IgD-negative memory B cell (primary cell): Measurements from ENCODE around the gene NTN1. TPM values are rescaled to one million over a fixed set of nuclear protein-coding genes. Genes with fewer than 3 reads are reported as not detected.

Source experiments
- H3K27ac Mint-ChIP-seq, 3 donors: one replicate each; pipeline ENCODE4 v1.8.0; 2020 to 2022; ENCODE audit warnings: mild to moderate bottlenecking in 3 of 3, mixed read lengths in 3 of 3, moderate library complexity in 1 of 3
- H3K27me3 Mint-ChIP-seq: one replicate; pipeline ENCODE4 v1.8.0; 2021; ENCODE audit warnings: mixed read lengths
- H3K36me3 Mint-ChIP-seq: one replicate; pipeline ENCODE4 v1.8.0; 2020; ENCODE audit warnings: mild to moderate bottlenecking, mixed read lengths
- H3K4me1 Mint-ChIP-seq, 3 donors: one replicate each; pipeline ENCODE4 v1.8.0; 2020 to 2022; ENCODE audit warnings: mixed read lengths in 3 of 3, mild to moderate bottlenecking in 1 of 3
- H3K4me3 Mint-ChIP-seq, 4 donors: one replicate each; pipeline ENCODE4 v1.8.0; 2020 to 2022; ENCODE audit warnings: mild to moderate bottlenecking in 4 of 4, mixed read lengths in 4 of 4, moderate library complexity in 3 of 4
- H3K9me3 Mint-ChIP-seq, 3 donors: one replicate each; pipeline ENCODE4 v1.8.0; 2020 to 2021; ENCODE audit warnings: mixed read lengths in 3 of 3, mild to moderate bottlenecking in 1 of 3
- polyA plus RNA-seq: library from polyadenylated mRNA; unstranded; fragments of 300-500 nt; fragmentation: Illumina TruSeq; gene quantifications from one replicate; pipeline ENCODE4 v1.2.3, GENCODE V29; 2021

The NTN1 gene
- polyA plus RNA-seq, 1 donor from 2014 or later = not detected

GRCh38 chr17:9037736-9038135 is 16.4 kb downstream of the NTN1 start:
- peaks cover 2% of the 10 kb centered on the region for H3K36me3 Mint-ChIP-seq
- peaks cover 4 to 14% (median 6%) of the 10 kb centered on the region in 3 donors for H3K9me3 Mint-ChIP-seq

GRCh38 chr17:9038380-9038779 is 17.1 kb downstream of the NTN1 start:
- peaks cover 2% of the 10 kb centered on the region for H3K36me3 Mint-ChIP-seq
- no peak overlapping the region for H3K27ac Mint-ChIP-seq
- no peak overlapping the region for H3K4me3 Mint-ChIP-seq
- peaks cover 4 to 14% (median 6%) of the 10 kb centered on the region in 3 donors for H3K9me3 Mint-ChIP-seq
- peaks cover 0 to 2% (median 0%) of the 10 kb centered on the region in 3 donors for H3K4me1 Mint-ChIP-seq
- peaks cover 10% of the 10 kb centered on the region for H3K27me3 Mint-ChIP-seq

More at GRCh38 chr17:9037736-9038135, 16.4 kb downstream of the NTN1 start:
- Mint-ChIP-seq H3K27ac (no peak overlapping the region), H3K4me3 (no peak overlapping the region), H3K27me3 (peaks cover 9% of the 10 kb centered on the region), H3K4me1 (peaks cover 0 to 2% (median 0%) of the 10 kb centered on the region in 3 donors)

GRCh38 chr17:9044772-9045463 is 23.6 kb downstream of the NTN1 start:
- Mint-ChIP-seq H3K4me3 (no peak overlapping the region), H3K36me3 (no peaks in the 10 kb centered on the region), H3K4me1 (no peaks in the 10 kb centered on the region), H3K27me3 (peaks cover 13% of the 10 kb centered on the region), H3K9me3 (peaks cover 0 to 9% (median 2%) of the 10 kb centered on the region in 3 donors), H3K27ac (no peak overlapping the region)

GRCh38 chr17:9050801-9051401 is 29.6 kb downstream of the NTN1 start:
- no peak overlapping the region for H3K27ac Mint-ChIP-seq
- H3K9me3 Mint-ChIP-seq = peaks cover 0 to 2% (median 0%) of the 10 kb centered on the region in 3 donors
- H3K36me3 Mint-ChIP-seq = no peaks in the 10 kb centered on the region
- no peaks in the 10 kb centered on the region for H3K4me1 Mint-ChIP-seq
- H3K4me3 Mint-ChIP-seq = no peak overlapping the region
- peaks cover 8% of the 10 kb centered on the region for H3K27me3 Mint-ChIP-seq

GRCh38 chr17:9051561-9051960 is 30.3 kb downstream of the NTN1 start:
- H3K4me1 Mint-ChIP-seq = no peaks in the 10 kb centered on the region
- H3K36me3 Mint-ChIP-seq = no peaks in the 10 kb centered on the region
- no peak overlapping the region for H3K4me3 Mint-ChIP-seq
- peaks cover 0 to 2% (median 0%) of the 10 kb centered on the region in 3 donors for H3K9me3 Mint-ChIP-seq
- H3K27me3 Mint-ChIP-seq = peaks cover 11% of the 10 kb centered on the region
- H3K27ac Mint-ChIP-seq = no peak overlapping the region

- no peaks in the 10 kb centered on the region for H3K4me1 Mint-ChIP-seq
- H3K4me3 Mint-ChIP-seq = no peak overlapping the region
- no peak overlapping the region for H3K27ac Mint-ChIP-seq
- H3K9me3 Mint-ChIP-seq = peaks cover 0 to 2% (median 0%) of the 10 kb centered on the region in 3 donors
- no peaks in the 10 kb centered on the region for H3K36me3 Mint-ChIP-seq
- H3K27me3 Mint-ChIP-seq = peaks cover 14% of the 10 kb centered on the region
Measured at GRCh38 chr17:9052921-9053320, 31.6 kb downstream of the NTN1 start.

- H3K9me3 Mint-ChIP-seq = peaks cover 0 to 2% (median 0%) of the 10 kb centered on the region in 3 donors
- peaks cover 14% of the 10 kb centered on the region for H3K27me3 Mint-ChIP-seq
- no peaks in the 10 kb centered on the region for H3K36me3 Mint-ChIP-seq
- H3K4me1 Mint-ChIP-seq = no peaks in the 10 kb centered on the region
- H3K4me3 Mint-ChIP-seq = no peak overlapping the region
- no peak overlapping the region for H3K27ac Mint-ChIP-seq
Measured at GRCh38 chr17:9053406-9053805, 32.1 kb downstream of the NTN1 start.

GRCh38 chr17:9054126-9054975 is 33.0 kb downstream of the NTN1 start:
- Mint-ChIP-seq H3K4me3 (no peak overlapping the region), H3K9me3 (peaks cover 0 to 2% (median 0%) of the 10 kb centered on the region in 3 donors), H3K27me3 (peaks cover 13% of the 10 kb centered on the region), H3K27ac (no peak overlapping the region), H3K36me3 (no peaks in the 10 kb centered on the region), H3K4me1 (no peaks in the 10 kb centered on the region)

GRCh38 chr17:9055281-9055680 is 34.0 kb downstream of the NTN1 start:
- H3K4me1 Mint-ChIP-seq = no peaks in the 10 kb centered on the region
- no peak overlapping the region for H3K4me3 Mint-ChIP-seq
- H3K27me3 Mint-ChIP-seq = peaks cover 10% of the 10 kb centered on the region
- H3K9me3 Mint-ChIP-seq = peaks cover 0 to 2% (median 0%) of the 10 kb centered on the region in 3 donors
- H3K27ac Mint-ChIP-seq = no peak overlapping the region
- no peaks in the 10 kb centered on the region for H3K36me3 Mint-ChIP-seq

GRCh38 chr17:9056566-9056965 is 35.3 kb downstream of the NTN1 start:
- Mint-ChIP-seq H3K27me3 (peaks cover 10% of the 10 kb centered on the region), H3K27ac (no peak overlapping the region), H3K4me3 (no peak overlapping the region), H3K4me1 (no peaks in the 10 kb centered on the region), H3K36me3 (peaks cover 3% of the 10 kb centered on the region), H3K9me3 (peaks cover 0 to 2% (median 0%) of the 10 kb centered on the region in 3 donors)

- Mint-ChIP-seq H3K4me1 (no peaks in the 10 kb centered on the region), H3K4me3 (no peak overlapping the region), H3K27ac (no peak overlapping the region), H3K27me3 (peaks cover 10% of the 10 kb centered on the region), H3K36me3 (peaks cover 3% of the 10 kb centered on the region), H3K9me3 (peaks cover 0 to 2% (median 0%) of the 10 kb centered on the region in 3 donors)
Measured at GRCh38 chr17:9057310-9057709, 36.0 kb downstream of the NTN1 start.

- peaks cover 3% of the 10 kb centered on the region for H3K27me3 Mint-ChIP-seq
- peaks cover 3% of the 10 kb centered on the region for H3K36me3 Mint-ChIP-seq
- H3K4me1 Mint-ChIP-seq = no peaks in the 10 kb centered on the region
- H3K9me3 Mint-ChIP-seq = no peaks in the 10 kb centered on the region
- H3K4me3 Mint-ChIP-seq = no peak overlapping the region
- H3K27ac Mint-ChIP-seq = no peak overlapping the region
Measured at GRCh38 chr17:9062399-9062902, 41.1 kb downstream of the NTN1 start.

GRCh38 chr17:9064311-9064834 is 43.1 kb downstream of the NTN1 start:
- no peak overlapping the region for H3K4me3 Mint-ChIP-seq

GRCh38 chr17:9071016-9071415 is 49.7 kb downstream of the NTN1 start:
- Mint-ChIP-seq H3K4me3 (no peak overlapping the region), H3K27ac (no peak overlapping the region), H3K4me1 (no peaks in the 10 kb centered on the region), H3K9me3 (peaks cover 0 to 1% (median 0%) of the 10 kb centered on the region in 3 donors), H3K27me3 (peaks cover 8% of the 10 kb centered on the region), H3K36me3 (no peaks in the 10 kb centered on the region)

More at GRCh38 chr17:9064311-9064834, 43.1 kb downstream of the NTN1 start:
- H3K4me1 Mint-ChIP-seq = no peaks in the 10 kb centered on the region
- no peak overlapping the region for H3K27ac Mint-ChIP-seq
- H3K36me3 Mint-ChIP-seq = peaks cover 3% of the 10 kb centered on the region
- H3K9me3 Mint-ChIP-seq = no peaks in the 10 kb centered on the region
- peaks cover 3% of the 10 kb centered on the region for H3K27me3 Mint-ChIP-seq
